HG02588 (cell line): ENCODE measurements around the gene FAF1.
"Not testable (repeated sequence)": the region's sequence is repeated elsewhere in the genome, so short reads cannot be mapped to it uniquely, and the experiment has no call there.

Experiments used
- ATAC-seq: cut with Tn5 transposase; IDR thresholded peaks from one replicate; pipeline ENCODE4 v1.9.1; 2021; ENCODE audit warnings: mild to moderate bottlenecking, moderate library complexity; ENCODE audit not compliant: unreplicated experiment

FAF1 gene

GRCh38 chr1:50917138-50918137 lies 42.6 kb downstream of the FAF1 start:
- no peak for ATAC-seq

GRCh38 chr1:50915621-50916020 lies 44.4 kb downstream of the FAF1 start:
- ATAC-seq = no peak

- no peak for ATAC-seq
Observed at GRCh38 chr1:50913954-50914353, 46.1 kb downstream of the FAF1 start.

GRCh38 chr1:50910356-50910755 lies 49.7 kb downstream of the FAF1 start:
- ATAC-seq = not testable (repeated sequence)

DNA sequence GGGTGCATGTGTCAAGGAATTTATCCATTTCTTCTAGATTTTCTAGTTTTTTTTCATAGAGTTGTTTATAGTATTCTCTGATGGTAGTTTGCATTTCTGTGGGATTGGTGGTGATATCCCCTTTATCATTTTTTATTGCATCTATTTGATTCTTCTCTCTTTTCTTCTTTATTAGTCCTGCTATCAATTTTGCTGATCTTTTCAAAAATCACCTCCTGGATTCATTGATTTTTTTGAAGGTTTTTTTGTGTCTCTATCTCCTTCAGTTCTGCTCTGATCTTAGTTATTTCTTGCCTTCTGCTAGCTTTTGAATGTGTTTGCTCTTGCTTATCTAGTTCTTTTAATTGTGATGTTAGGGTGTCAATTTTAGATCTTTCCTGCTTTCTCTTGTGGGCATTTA lies 52.5 kb downstream of the FAF1 start:
- ATAC-seq = not testable (repeated sequence)

DNA sequence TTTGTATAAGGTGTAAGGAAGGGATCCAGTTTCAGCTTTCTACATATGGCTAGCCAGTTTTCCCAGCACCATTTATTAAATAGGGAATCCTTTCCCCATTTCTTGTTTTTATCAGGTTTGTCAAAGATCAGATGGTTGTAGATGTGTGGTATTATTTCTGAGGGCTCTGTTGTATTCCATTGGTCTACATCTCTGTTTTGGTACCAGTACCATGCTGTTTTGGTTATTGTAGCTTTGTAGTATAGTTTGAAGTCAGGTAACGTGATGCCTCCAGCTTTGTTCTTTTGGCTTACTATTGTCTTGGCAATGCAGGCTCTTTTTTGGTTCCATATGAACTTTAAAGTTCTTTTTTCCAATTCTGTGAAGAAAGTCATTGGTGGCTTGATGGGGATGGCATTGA lies 54.0 kb downstream of the FAF1 start:
- ATAC-seq = not testable (repeated sequence)

DNA sequence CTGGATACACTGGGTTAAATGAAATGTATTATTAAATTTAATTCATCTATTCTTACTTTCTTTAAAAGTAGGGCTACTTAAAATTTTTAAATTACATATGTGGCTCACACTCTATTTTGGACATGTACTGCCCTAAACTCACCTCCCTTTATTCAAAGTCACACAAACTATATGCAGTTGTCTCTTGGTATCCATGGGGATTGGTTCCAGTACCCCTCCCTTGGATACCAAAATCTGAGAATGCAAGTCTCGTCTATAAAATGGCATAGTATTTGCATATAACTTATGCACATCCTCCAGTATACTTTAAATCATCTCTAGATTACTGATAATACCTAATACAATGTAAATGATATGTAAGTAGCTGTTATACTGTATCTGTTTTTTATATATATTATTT lies 57.6 kb downstream of the FAF1 start:
- ATAC-seq = no peak

DNA sequence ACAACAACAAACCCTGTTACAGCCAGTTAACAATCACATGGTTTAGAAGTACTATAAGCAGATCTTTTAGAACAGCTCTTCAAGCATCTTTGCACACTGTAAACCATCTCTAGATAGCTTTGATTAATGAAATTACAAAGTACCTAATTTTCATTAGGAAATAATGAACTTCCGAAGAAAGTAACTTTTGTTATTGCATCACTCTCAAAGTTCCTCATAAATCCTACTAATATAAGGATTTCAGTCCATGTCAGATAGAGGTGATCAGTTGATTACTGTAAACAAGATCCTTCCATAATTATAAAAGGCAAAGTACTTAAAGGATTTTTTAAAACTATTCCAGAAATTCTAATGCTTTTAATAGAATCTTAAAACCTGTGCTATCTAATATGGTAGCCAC lies 58.2 kb downstream of the FAF1 start:
- ATAC-seq = no peak

DNA sequence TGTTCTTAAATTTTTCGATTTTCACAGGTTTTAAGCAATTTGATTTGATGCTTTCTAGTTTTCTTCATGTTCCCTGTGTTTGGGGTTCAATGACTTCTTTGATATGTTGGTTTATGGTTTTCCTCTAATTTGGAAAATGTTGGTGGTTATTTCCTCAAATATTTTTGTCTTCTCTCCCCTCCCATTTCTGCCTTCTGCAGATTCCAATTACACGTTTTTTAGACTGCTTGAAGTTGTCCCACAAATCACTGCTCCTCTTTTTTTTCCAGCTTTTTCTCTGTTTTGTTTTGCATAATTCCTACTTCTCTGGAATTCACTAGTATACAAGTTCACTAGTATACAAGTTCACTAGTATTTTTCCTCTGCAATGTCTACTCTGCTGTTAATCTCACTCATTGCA lies 61.3 kb downstream of the FAF1 start:
- ATAC-seq = no peak

GRCh38 chr1:50894340-50894739 lies 65.7 kb downstream of the FAF1 start:
- ATAC-seq = no peak

DNA sequence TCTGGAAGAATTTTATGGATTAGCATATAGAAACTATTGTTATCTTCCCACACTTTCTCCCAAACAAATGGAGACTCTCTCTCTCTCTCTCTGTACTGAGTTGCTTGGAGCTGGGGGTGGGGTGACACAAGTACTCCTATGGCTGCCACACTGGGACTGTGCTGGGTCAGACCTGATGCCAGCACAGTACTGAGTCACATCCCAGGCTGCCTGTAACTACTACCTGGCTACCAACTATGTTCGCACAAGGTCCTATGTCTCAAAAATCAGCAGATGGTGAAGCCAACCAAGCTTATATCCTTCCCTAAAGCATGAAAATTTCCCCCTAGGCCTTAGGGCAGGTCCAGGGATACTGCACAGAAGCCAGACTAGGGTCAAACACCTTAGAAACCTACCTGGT lies 66.6 kb downstream of the FAF1 start:
- ATAC-seq = no peak

DNA sequence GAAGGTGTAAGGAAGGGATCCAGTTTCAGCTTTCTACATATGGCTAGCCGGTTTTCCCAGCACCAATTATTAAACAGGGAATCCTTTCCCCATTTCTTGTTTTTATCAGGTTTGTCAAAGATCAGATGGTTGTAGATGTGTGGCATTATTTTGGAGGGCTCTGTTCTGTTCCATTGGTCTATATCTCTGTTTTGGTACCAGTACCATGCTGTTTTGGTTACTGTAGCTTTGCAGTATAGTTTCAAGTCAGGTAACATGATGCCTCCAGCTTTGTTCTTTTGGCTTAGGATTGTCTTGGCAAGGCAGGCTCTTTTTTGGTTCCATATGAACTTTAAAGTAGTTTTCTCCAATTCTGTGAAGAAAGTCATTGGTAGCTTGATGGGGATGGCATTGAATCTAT lies 72.5 kb downstream of the FAF1 start:
- ATAC-seq = not testable (repeated sequence)

DNA sequence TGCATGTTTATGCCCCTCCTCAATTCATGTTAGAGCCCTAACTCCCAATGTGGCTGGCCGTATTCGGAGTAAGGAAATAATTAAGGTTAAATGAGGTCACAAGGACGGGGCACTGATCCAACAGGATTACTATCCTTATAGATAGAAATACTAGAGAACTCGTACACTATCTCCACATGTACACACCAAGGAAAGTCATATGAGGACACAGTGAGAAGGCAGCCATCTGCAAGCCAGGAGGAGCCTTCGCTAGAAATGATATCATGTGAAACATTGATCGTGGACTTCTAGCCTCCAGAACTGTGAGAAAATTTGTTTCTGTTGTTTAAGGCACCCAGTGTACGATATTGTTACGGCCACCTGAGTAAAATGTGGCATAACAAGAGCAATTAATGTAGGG lies 79.7 kb downstream of the FAF1 start:
- ATAC-seq = no peak

DNA sequence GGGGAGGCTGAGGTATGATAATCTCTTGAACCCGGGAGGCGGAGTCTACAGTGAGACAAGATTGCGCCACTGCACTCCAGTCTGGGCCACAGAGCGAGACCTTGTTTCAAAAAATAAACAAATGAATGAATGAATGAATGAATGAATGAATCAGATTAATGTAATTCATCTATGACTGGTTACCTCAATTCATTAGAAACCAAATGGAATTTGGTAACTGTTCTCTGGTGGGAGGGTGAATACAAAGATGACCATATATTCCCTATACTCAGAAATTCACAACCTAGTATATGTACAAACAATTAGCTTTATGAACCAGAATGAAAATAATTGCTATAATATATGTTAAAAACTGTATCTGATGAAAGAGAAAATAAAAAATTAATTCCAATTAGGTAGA lies 80.9 kb downstream of the FAF1 start:
- no peak for ATAC-seq

GRCh38 chr1:50878434-50878833 lies 81.6 kb downstream of the FAF1 start:
- no peak for ATAC-seq

DNA sequence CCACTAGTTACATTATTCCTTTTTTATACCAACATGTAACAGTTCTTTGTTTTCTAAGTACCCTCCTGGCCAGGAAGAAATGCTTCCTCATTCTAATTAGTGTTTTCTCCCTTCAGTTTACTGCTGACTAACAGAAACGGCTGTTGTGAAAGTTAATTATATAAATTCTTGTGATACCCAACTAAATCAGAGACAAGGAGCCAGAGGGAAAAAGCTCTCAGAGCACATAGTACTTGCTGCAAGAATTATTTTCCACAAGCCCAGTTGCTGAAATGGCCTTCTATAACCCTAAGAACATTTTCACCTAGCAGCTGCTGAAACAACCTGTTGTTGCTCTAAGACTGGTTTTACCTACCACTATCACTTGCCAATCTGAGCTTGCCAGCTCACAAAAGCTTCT lies 82.4 kb downstream of the FAF1 start:
- ATAC-seq = no peak

DNA sequence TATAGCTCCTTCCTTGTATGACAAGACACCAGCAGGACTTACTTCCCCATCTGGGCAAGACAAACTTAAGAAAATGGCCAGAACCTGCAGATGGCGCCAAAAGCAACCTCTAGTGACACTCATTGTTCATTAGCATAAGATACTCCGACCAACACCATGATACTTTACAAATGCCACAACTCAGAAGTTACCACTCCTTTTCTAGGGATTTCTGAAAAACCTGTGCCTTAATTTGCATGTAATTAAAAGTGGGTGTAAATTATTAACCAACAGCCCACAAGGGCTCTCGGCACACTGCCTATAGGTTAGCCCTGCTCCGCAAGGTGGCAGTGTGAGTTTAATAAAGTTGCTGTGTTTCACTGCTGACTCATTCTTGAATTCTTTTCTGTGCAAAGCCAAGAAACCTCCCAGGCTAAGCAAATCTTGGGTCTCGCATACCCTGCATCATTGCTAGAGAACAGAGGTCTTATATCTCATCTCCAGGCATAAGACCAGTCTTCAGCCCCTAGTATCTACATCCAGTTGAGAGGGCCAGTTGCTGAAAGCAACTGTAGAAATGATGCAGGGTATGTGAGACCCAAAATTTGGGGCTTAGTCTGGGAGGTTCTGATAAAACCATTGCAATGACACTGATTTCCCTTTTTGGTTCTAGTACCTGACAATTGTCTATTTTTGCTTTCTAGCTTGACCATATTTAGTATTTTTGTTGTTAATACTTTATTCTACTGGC lies 86.4 kb downstream of the FAF1 start:
- peak; percentile 96 for ATAC-seq

GRCh38 chr1:50864845-50865244 lies 95.2 kb downstream of the FAF1 start:
- ATAC-seq = not testable (repeated sequence)

GRCh38 chr1:50861772-50862171 lies 98.3 kb downstream of the FAF1 start:
- no peak for ATAC-seq

GRCh38 chr1:50860702-50861101 lies 99.4 kb downstream of the FAF1 start:
- ATAC-seq = no peak

DNA sequence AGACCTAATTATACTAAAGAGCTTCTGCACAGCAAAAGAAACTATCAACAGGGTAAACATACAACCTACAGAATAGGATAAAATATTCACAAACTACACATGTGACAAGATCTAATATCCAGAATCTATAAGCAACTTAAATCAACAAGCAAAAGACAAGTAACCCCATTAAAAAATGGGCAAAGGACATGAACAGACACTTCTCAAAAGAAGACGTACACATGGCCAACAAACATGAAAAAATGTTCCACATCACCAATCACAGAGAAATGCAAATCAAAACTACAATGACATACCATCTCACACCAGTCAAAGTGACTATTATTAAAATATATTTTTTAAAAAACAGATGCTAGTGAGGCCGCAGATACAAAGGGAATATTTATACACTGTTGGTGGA lies 99.8 kb downstream of the FAF1 start:
- no peak for ATAC-seq

- ATAC-seq = no peak
Observed at GRCh38 chr1:50859657-50860056, 100.4 kb downstream of the FAF1 start.
